GM18511 (cell line): Measurements from ENCODE around the gene RGS3.

Experiments
- ATAC-seq: cut with Tn5 transposase; IDR thresholded peaks from one replicate; pipeline ENCODE4 v1.9.1; 2021; ENCODE audit warnings: mild to moderate bottlenecking, moderate library complexity; ENCODE audit not compliant: unreplicated experiment

RGS3 gene

DNA sequence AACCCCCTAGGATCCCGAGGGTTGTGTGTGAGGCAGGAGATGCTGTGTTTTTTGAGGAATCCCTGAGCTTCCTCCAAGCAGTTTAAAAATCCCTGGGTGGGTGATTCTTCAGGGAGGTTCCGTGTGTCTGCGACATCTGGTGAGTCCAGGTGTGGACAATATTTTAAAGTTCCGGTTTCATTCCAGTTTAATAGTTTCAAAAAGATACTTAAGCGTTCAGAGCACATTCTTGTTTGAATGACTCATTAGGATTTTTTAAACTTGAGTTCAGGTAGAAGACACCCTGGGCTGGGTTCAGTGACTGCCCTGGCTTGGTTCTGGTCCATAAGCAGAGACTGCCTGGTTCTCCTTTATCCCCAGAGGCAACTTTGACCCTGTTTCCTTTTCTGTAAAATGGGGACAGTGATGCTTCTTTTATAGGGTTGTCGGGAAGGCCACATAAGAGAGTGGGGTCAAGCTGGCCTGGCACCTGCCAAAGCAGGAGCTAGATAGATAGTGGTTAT, 119.2 kb downstream of the RGS3 start:
- ATAC-seq = no peak

- ATAC-seq = no peak
These were observed 120.2 kb downstream of the RGS3 start for GRCh38 chr9:113583511-113584427.

DNA sequence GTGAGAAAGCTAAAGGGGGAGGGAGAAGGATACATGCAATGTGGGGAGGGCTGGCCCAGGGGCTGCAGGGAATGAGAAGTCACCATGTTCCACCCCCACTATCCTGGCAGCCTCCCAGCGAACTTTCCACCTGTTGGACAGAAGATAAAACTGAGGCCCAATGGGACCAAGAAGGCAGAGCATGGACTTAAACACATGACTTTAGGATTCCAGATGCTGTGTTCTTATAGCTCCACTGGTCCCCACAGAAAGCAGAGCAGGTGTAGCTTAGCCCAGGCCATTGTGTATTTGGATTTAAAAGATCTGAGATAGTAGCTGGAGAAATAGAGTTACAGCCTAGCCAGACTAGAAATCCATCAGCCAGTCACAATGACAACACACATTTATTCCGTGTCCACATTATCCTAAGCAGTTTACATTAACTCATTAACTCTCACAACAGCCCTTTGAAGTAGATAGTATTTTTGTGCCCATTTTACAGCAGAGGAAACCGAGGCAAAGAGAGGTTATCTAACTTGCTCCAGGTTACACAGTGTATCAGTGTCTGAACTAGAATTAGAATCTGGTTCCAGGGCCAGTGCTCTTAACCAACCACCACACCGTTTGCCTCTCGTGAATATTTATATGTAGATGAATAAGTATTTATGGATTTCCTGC, 121.0 kb downstream of the RGS3 start:
- ATAC-seq = no peak

DNA sequence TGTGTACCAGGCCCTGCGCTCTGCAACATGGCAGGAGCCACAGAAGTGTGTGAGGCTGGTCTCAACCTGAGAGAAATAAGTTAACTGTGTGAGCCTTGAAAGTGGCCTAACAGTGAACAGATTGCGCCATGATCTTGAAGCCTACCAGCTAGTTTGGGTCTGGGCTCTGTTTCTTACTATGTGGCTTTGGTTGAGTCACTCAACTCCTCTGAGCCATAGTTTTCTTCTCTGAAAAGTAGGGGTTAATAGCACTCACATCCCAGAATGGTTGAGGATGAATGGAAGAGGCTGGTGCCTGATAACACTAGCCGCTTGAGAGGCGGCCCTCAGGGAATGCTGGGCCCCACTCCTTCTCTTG, 121.5 kb downstream of the RGS3 start:
- no peak for ATAC-seq

GRCh38 chr9:113585555-113585954, 122.0 kb downstream of the RGS3 start:
- no peak for ATAC-seq

DNA sequence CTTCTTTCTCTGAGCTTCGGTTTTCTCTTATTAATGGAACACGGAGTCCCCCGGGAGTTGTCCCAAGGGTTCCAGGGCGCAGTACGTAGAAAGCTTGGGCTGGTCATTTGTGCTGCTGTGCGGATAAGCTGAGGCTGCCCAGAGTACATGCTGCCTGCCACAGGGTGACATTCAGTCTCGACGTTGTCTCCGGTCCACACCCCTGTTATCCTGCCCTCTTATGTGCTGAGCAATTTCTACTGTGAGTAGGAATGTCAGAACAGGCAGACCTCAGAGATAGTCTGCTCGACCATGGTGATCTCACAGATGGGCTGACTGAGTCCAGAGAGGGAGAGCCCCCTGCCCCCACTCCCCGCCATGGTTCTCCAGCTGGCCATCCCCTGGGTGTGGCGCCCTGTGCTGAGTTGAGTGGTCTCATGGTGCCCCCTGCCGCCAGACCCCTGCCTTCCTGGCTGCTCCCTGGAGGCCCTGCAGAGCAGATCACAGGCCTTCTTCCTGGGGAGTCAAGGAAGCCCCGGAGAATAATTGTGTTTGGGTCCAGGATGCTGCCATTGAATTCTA, 124.0 kb downstream of the RGS3 start:
- no peak for ATAC-seq

DNA sequence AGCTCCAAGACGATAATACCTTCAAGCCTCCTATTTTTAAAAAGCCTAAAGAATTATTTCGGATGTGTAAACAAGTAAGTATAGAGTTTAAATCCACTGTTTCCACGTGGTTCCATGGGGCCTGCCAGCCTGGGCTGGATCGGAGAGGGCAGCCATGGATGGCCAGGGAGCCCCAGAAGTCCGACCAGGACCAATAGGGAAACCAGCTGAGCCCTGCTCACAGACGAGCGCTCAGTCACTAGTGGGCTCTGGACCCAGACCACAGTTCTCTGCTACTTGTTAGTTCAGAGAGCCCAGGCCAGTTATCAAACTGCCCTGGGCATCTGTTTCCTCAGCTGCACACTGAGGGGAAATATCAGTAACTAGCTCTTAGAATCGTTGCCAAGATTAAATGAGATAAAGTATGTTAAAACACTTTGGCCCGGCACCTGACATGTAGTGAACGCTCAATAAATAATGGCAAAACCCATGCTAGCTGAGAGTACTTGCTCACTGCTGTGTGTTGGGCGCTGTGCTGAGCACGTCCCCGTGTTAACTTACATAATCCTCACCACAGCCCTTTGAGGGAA, 124.8 kb downstream of the RGS3 start:
- ATAC-seq = no peak

- ATAC-seq = no peak
These were observed 125.4 kb downstream of the RGS3 start for GRCh38 chr9:113588936-113589335.

DNA sequence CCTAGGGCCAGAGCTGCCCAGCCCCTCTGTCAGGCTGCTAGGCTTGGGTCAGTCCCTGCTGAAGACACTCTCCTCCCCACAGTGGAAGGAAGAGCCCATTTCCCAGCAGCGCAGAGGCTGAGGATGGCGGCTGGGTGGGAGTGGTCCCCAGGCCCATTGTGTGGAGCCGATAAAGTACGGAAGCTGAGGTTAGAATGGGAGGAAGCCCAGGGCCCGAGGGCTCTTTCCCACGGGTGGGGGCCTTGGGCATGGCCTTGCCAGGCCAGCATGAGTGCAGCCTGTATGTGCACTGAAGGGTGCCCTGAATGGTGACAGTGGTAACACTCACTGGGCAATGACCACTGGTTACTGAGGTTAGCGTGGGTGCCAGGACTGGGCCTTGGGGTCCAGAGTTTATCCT, 125.9 kb downstream of the RGS3 start:
- no peak for ATAC-seq

GRCh38 chr9:113589890-113590289, 126.4 kb downstream of the RGS3 start:
- ATAC-seq = no peak

GRCh38 chr9:113590389-113590788, 126.9 kb downstream of the RGS3 start:
- ATAC-seq = no peak

DNA sequence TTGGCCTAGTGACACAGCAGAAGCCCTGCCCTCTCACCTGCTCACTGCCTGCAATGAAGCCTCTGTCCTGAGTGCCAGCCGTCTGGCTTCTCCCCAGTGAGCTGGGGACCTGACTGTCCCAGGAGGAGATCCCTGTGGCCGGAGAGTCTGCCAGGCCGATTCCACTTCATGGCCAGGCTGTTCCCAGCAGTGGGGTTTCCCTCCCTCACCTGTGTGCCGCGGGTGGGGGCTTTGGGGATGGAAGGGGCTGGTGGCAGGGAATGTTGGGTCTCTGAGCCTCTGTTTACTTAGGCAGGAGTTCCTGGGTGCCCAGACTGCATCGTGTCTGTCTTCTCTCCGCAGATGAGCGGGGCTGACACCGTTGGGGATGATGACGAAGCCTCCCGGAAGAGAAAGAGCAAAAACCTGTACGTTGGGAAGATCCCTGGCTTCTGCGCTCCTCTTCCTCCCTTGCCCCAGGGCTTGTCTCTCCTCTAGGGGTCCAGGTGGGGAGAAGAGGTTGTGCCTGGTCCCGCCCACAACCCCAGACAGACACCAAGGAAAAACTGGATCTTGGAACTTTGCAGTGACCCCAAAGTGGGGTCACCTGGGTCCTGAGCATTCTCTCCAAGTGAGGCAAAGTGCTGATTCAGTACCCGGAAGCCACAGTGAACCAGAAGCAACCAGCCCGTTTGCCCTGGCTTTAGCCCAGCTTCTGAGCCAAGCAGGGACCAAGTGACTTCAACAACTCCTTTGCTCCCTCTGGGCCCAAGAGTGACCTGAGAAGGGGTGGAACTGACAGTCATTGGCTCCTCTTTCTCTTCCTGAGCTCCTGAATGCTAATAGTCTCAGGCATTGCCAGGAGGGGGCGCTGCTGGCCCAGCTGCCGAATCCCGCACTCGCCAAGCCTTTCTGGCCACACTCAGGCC, 127.7 kb downstream of the RGS3 start:
- ATAC-seq = peak; percentile 57

DNA sequence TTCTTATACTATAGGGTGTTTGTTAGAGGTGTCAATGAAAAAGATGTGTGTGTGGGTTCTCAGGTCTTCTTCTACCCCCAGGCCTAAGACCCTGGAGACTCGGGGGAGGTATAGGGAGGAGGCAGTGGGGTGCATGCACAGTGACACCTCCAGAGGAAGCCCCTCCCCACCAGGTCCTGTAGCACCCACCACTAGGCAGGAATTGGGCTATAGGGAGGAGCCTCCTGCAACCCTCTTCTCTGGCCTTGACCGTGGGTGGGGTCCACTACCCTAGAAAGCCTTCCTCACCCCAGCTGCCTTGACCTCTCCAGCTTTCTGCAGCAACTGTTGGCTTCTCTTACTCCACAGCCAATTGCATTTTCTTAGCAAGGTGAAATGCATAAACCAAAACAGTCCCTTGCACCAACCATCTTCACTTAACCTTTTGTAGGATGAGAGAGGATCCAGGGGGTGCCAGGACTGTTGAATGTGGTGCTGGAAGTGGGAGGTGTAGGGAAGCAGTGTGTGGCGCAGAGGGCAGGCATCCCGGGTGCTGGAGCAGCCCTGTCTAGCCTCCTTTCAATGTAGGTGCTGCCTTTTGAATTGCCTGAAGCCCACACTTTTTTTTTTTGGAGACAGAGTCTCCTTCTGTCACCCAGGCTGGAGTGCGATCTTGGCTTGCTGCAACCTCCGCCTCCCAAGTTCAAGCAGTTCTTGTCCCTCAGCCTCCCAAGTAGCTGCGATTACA, 128.5 kb downstream of the RGS3 start:
- peak; percentile 5 for ATAC-seq

DNA sequence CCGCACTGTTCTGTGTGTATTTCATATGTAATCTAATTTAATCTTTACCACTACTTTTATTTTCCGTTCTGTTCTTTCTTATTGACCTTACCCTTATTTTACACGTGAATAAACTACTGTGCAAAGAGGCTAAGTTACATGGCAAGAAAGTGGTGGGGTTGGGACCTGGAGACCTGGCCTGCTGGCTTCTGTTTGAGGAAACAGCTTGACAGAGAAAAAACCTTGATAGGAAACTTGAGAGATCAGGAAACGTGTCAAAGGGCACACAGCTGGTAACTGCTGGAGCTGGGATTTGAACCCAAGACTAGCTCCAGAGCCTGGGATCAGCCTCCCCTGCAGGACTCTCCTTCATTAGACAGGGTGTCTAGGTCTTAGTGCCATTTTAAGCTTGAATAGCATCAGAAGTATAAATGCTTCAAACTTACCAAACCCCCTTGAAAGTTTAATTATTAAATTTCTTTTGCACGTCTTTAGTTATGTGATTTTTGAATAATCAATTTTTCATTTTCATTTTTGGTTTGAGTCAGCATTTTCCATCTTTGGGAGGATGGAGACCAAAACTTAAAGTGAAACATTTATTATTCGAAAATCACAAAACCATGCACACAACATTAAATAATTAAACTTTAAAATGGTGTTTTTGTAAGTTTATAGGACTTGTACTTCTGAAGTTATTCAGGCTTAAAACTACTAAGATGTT, 129.5 kb downstream of the RGS3 start:
- ATAC-seq = peak; percentile 25

DNA sequence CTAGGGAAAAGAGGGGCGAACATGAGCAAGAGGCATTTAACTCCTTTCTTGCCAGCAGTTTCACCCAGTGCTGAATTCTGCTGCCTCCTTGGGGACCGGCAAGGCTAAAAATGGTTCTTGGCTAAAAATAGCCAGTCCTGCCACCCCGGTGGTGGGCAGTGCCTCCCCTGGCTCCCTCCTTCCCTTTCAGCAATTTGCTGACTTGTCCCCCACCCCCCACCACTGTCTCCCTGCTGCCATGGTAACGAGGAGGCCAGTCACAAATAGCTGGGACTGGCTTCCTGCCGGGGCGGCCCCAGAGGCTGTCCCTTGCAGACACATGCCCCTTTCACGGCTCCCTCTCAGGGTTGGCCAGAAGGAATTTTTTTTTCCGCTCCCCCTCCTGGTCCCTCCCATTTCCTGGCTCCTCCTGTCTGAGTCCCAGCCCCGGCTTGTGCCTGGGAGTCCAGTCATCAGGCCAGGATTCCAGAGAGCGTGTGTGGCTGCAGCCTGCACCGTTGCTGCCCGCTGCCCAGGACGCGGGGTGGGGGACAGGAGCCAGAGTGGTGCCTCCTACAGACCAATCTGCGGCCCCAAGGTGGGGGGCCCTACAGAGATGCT, 130.3 kb downstream of the RGS3 start:
- peak; percentile 76 for ATAC-seq

DNA sequence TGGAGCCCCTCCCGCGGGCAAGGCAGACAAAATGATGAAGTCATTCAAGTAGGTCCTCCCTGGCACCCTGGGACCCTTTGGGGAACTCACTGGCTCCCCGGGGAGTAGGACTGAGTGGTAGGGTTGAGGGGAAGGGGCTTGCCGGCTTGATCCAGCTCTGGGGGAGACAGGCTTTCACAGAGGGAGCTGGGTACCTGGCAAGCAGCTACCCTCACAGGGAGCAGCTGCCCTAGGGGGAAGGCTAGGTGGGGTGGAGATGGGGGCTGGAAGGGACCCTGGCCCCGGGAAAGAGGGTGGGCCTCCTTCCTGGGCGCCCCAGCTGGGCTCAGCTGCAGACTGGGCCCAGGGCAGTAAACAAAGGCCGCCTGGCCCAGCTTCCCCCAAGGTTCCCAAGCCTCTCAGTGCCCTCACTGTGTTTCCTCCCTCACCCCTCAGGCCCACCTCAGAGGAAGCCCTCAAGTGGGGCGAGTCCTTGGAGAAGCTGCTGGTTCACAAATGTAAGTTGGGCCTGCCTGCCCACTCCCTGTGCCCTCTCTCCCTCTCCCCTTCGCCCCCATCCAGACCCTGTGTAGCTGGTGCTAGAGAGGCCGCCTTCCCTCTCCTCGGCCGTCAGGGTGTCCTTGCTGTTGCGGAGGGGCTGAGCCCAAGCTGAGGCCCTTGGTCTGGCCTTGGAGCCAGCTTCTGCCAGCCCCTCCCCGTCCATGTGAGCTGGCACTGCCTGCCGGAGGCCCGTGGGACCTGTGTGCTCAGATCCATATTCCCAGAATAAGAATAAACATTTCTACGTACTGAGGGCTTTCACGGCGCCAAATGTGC, 131.2 kb downstream of the RGS3 start:
- no peak for ATAC-seq

GRCh38 chr9:113596616-113597320, 133.2 kb downstream of the RGS3 start:
- ATAC-seq = no peak
